GM18498 (cell line): ENCODE results near the gene KIAA0232.
"Not testable (repeated sequence)": the region's sequence is repeated elsewhere in the genome, so short reads cannot be mapped to it uniquely, and the experiment has no call there.

Source experiments
- ATAC-seq: cut with Tn5 transposase; IDR thresholded peaks from one replicate; pipeline ENCODE4 v1.9.1; 2021; ENCODE audit warnings: mild to moderate bottlenecking, moderate library complexity; ENCODE audit not compliant: unreplicated experiment

KIAA0232 gene

DNA sequence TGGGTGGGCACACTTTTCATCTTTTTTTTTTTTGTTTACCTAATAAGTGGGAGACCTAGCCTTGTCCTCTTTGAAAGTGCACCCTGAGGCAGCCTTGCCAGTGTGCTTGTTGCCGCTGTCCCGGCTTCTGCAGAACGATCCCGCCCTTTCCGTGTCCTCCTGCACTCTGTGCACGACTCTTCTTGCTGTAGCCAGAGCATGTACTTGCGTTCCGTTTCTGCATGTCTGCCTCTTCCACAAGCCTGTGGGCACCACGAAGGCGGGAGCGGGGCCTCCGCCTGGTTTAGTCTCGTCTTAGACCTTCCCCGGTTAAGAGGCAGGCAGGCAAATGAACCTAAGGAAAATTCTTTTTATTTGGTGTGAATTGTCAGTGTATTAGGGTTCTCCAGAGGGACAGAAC, 94.5 kb downstream of the KIAA0232 start:
- no peak for ATAC-seq

- no peak for ATAC-seq
Measured at GRCh38 chr4:6878451-6879059, 96.0 kb downstream of the KIAA0232 start.

GRCh38 chr4:6880691-6881090, 98.2 kb downstream of the KIAA0232 start:
- ATAC-seq, result no peak

DNA sequence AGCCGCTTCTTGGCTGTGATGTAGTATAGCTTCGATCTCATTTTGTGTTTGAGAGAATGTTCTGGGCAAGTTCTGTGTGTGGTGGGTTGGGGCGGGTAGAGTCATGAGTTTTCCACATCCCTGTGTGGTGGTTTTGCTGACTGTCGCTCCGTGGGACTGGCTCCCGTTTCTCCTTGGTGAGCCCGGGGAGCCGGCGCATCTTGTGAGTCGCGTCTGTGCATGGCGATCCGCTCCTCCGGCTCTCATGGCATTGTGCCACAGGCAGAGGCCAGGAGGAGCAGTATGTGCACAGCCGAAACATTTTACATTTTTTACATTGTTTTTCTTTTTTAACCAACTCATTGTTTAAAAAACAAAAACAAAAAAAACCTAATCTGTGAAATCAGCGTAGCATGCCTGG, 99.4 kb downstream of the KIAA0232 start:
- no peak for ATAC-seq

DNA sequence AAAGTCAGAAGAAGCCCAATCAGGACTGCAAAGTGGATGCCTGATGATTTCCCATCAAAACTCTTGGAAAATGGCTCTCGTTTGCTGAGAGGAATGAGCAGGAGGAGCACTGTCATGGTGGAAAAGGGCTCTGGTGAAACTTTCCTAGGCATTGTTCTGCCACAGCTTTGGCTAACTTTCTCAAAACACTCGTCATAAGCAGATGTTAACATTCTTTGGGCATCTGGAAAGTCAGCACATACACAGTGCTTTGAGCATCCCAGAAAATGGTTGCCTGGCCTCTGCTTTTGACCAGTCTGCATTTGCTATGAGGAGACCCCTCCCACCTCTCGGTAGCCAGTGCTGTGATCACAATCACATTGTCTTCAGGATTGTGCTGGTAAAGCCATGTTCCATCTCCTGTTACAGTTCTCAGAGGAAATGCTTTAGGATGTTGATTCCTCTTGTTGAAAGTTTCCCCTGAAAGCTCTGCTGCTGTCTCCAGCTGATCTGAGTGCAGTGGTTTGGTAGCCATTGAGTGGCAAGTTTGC, 101.9 kb downstream of the KIAA0232 start:
- ATAC-seq, result no peak

DNA sequence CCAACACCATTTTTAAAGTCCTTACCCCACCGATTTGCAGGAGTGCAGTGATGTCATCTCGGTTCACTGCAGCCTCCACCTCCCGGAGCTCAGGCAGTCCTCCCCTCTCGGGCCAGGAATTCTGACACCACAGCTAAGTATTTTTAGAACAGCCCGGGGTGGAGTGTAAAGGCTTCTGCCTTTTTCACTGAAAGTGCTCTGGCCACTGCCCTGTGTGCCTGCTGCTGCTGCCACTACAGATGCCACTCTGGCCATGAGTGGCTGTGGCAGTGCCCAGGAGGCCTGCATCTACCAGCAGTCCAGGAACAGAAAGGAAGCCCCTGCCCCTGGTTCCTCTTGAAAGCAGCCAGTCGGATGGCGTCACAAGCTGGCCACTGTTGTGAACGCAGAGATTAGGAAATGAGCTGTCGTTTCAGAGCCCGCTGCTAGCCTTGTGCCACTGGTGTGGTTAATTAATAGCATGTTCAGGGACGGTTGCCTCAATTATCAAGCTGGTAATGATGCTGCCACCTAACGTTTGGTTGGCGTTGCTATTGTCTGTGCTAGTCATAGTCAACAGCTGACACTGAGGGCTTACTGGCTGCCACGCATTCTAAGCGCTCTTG, 103.5 kb downstream of the KIAA0232 start:
- ATAC-seq, result no peak

DNA sequence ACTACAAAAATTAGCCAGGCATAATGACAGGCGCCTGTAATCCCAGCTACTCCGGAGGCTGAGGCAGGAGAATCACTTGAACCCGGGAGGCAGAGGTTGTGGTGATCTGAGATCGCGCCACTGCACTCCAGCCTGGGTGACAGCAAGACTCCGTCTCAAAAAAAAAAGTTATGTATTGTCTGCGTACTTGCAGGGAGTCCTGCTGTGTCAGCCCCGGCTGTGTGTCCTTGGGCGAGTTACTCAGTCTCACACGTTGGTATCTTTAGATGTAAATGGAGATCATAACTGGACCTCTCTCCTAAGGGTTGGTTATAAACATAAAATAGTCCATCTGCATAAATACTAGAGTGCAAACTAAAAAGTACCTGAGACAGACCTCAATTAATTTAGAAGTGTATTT, 104.4 kb downstream of the KIAA0232 start:
- ATAC-seq, result no peak

- ATAC-seq, result no peak
Measured at GRCh38 chr4:6887591-6888371, 105.3 kb downstream of the KIAA0232 start.

GRCh38 chr4:6888506-6889071, 106.1 kb downstream of the KIAA0232 start:
- no peak for ATAC-seq

DNA sequence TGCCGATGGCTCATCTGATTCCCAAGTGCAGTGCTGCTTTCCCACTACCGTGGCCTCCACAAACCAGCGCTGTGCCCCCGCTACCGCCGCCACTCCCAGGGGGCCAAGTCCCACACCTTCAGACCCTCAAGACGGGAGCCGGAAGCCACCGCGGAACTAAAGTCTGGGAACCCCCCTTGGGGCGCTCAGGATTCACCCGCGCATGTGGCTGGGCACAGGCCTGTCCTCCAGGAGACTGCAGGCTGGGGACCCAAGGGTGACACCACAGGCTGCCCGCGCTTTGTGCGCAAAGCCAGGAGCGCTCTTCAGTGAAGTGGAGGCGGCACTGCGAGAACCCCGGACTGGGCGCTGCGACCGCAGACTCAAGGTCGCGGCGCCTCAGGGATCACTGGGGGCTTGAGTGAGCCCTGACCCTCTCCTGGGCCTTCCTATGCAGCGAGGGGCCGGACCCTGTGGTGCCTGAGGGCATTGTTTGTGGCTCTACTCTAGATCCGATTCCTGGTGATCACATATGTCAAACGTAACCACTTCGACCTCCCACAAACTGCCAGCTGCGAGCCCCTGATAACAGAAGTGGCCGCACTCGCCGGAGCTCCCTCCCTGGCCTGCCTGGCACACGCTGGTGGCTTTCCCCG, 106.7 kb downstream of the KIAA0232 start:
- no peak for ATAC-seq

GRCh38 chr4:6889736-6890324, 107.3 kb downstream of the KIAA0232 start:
- no peak for ATAC-seq

GRCh38 chr4:6890358-6890757, 107.8 kb downstream of the KIAA0232 start:
- ATAC-seq, result no peak

GRCh38 chr4:6890971-6891370, 108.4 kb downstream of the KIAA0232 start:
- ATAC-seq, result not testable (repeated sequence)

DNA sequence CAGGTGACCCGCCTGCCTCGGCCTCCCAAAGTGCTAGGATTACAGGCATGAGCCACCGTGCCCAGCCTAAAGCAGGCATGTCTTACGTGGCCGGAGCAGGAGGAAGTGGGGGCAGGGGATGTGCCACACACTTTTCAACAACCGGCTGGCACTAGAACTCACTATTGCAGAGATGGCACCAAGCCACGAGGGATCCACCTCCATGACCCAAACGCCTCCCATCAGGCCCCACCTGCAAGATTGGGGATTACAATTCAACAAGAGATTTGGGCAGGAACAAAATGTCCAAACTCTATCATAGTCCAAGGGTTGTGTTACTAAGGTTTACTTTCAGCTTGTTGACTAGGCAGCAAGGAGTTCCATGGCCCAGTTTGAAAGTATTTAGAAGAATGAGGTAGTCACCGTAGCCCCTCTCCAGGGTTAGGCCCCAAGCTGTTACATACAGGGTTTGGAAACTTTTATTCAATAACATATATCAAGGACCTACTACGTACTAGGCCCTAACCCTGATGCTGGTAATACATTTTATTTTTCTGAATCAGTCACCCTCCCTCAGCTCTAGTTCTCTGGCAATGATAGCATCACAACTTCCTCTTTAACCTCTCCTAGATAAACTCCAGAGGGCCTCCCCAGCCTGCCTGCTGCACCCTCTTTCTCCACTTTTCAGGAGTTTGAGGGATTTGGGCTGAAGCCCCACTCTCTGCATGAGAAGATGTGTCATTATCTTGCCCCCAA, 109.1 kb downstream of the KIAA0232 start:
- no peak for ATAC-seq

DNA sequence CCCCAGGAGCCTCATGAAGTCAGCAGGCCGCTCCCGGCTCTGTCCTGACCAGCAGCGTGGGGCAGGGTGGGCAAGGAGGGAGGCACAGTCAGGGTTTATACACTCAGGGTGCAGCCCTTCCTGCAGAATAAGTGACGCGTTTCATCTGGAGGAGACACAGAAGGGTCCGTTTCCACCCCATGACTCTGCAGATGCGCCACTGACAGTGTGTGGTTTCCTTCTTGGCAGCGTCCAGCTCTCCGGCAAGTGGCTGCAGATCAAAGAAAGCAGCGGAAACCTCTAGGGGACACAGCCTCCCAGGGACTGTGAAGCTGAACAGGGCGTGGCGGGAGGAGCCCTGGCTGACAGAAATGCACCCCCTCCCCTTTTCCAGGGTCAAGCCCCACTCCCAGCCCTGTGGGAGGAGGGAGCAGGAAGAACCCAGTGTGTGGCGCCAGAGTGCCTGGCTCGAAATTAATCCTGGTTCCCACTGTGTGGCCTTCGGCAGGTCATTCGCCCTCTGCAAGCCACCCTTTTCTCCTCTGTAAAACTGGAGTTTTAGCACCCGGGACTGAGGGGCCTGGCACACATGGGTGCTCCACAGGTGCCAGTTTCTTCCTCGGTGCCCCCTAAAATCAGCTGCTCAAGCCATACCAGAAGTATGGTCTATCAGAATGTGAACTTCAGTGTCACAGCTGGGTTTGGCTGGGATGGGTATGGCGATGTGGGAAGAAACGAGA, 109.8 kb downstream of the KIAA0232 start:
- no peak for ATAC-seq

DNA sequence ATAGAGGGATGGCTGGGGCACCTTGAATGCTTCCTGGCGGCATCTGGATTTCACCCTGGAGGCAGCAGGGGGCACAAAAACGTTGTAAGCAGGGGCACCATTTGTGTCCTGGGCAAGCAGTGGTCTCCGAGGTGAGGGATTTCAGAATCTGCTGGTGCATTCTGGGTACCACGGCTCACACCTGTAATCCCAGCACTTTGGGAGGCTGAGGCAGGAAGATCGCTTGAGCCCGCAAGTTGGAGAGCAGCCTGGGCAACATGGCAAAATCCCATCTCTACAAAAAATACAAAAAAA, 110.3 kb downstream of the KIAA0232 start:
- no peak for ATAC-seq

GRCh38 chr4:6893449-6894085, 111.0 kb downstream of the KIAA0232 start:
- ATAC-seq, result no peak

- ATAC-seq, result no peak
Measured at GRCh38 chr4:6894086-6894478, 111.6 kb downstream of the KIAA0232 start.
